COLO668 (cell line): ENCODE data around the gene CFAP157.
"Not testable (repeated sequence)": the region's sequence is repeated elsewhere in the genome, so short reads cannot be mapped to it uniquely, and the experiment has no call there.

Experiments
- DNase-seq: peaks from one replicate; lab custom pipeline; 2025; ENCODE audit not compliant: unreplicated experiment; lab: John Stamatoyannopoulos, UW

The CFAP157 gene

GRCh38 chr9:127734747-127735529 lies 28.1 kb downstream of the CFAP157 start, which contains the start of gene TOR2A:
TSS of gene TOR2A (minus strand) at chr9:127735294. CDS start at chr9:127735270, 24 bp downstream.
- DNase-seq, result peak; percentile 98

- no peak for DNase-seq
Measured at GRCh38 chr9:127735530-127736185, 28.9 kb downstream of the CFAP157 start.

- no peak for DNase-seq
Measured at GRCh38 chr9:127738666-127739065, 31.9 kb downstream of the CFAP157 start.

GRCh38 chr9:127739614-127740330 lies 33.0 kb downstream of the CFAP157 start:
- DNase-seq, result no peak

GRCh38 chr9:127741831-127742434 lies 35.1 kb downstream of the CFAP157 start:
- peak; percentile 74 for DNase-seq

- peak; percentile 87 for DNase-seq
Measured at GRCh38 chr9:127742435-127743088, 35.8 kb downstream of the CFAP157 start.

- DNase-seq, result no peak
Measured at GRCh38 chr9:127744398-127745110, 37.8 kb downstream of the CFAP157 start.

- DNase-seq, result peak; percentile 27
Measured at GRCh38 chr9:127746959-127747569, 40.3 kb downstream of the CFAP157 start.

GRCh38 chr9:127749090-127749787 lies 42.5 kb downstream of the CFAP157 start:
- DNase-seq, result no peak

- no peak for DNase-seq
Measured at GRCh38 chr9:127751269-127752054, 44.7 kb downstream of the CFAP157 start.

GRCh38 chr9:127753148-127753547 lies 46.4 kb downstream of the CFAP157 start:
- no peak for DNase-seq

GRCh38 chr9:127753622-127754021 lies 46.8 kb downstream of the CFAP157 start:
- DNase-seq, result no peak

GRCh38 chr9:127754099-127755060 lies 47.6 kb downstream of the CFAP157 start:
- peak; percentile 43 for DNase-seq

GRCh38 chr9:127755061-127756060 lies 48.6 kb downstream of the CFAP157 start:
- peak; percentile 13 for DNase-seq

GRCh38 chr9:127756233-127756632 lies 49.4 kb downstream of the CFAP157 start:
- no peak for DNase-seq

GRCh38 chr9:127756776-127757175 lies 50.0 kb downstream of the CFAP157 start:
- not testable (repeated sequence) for DNase-seq
